ENCODE data around the gene RNF43.

RNF43 gene

DNA sequence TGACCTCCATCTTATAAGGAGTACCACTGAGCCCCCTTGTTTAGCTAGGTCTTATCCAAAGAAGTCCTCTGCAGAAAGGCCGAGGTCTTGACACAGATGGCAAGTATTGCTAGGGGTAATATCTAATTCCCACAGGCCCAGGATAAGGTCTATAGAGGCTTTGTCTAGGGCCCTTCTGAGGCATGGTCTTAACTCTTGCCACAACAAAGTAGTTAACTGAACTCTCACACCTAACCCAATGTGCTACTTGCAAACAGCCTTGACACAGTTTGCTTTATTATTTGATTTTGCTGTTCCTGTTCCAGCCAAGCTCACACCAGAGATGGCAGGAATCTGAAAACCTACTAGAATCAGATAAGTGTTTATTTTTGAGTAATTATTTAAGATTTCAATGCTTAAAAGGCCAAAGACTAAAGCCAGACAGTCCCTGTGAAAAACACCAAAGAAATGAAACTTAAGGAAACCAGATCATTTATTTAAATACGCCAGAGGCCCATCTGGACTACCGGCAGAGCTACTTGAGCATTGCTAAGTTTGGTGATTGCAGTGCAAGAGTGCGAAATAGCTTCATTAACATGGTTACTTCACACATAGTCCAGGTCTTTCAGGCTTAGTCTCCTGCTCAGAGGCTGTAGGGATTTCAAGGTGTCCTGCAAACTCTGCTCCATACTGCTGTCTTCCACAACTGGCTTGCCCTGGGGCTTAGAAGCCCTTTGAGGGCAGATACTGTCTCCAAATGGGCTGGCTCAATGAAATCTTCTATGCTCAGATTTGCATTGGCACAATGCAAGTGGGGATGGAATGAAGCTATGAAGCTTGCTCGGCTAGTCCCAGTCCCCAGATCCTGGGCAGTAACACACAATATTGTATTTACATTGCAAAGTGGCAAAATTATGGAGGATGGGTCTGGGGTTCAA lies 36.9 kb downstream of the RNF43 start:
- no peak for DNase-seq

DNA sequence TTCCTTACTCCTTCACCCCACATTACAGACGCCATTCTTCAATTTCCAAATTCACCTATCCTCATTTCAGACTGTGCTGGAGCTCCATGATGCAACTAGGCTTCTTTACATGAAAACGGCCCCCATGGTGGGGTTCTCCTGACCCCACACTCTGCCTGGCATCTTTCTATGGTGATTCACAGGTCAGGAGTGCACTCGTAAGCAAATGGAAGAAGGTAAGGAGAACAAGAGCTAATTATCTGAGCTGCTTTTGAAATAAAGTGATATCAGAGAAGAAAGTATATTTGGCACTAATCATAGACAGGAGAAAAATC lies 37.9 kb downstream of the RNF43 start:
- DNase-seq: no peak

DNA sequence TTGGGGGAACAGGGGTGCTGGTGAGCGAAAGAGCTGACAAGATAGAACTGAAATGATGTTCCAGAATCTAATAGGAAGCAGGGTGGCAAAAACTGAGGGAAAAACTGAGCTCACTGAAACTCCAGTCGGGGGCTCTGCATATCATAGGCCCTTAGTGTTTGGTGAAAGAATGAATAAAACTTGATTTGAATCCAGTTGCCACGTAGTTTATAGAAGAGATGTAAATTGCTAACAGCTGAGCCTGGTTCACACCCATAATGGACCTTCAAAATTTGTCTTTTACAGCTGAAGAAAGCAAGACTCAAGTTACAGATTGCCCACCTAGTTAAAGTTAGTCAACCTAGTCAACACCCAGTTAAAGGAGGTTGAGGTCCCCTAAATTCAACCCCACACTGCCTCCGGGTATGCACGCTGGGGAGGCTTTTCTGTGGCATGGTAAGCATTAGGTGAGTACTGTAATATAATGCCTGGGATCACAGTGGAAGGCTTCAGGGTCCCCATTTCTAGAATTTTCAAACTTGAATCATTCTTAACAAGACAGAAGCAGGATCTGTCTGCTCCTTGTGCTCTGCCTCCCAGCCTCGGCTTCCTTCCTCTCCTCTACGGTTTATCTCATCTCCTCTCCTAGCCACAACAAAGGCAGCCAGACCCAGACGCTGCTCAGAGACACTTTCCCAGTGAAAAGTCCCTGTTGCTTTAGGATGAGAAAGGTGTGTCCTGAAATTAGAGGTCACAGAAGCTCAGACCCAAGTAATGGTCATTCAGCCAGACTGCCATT lies 38.4 kb downstream of the RNF43 start:
- no peak for DNase-seq

DNA sequence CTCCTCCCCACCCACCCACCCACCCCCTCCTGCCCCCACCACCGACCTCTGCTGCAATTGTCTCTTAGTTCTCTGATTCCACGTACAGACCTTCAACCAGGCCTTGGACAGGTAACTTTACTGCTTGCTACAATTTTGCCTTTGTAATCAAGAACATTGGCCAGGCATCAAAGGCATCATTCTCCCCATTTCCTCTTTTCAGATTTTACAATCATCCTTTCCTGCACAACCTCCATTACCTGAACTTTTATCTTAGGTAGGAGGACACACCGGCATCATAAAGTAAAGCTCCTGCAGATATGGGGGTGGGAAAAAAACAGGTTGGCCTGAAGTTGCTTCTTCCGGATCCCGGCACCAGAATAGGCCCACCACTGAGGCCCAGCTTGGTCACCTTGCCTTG lies 39.7 kb downstream of the RNF43 start:
- DNase-seq: no peak

DNA sequence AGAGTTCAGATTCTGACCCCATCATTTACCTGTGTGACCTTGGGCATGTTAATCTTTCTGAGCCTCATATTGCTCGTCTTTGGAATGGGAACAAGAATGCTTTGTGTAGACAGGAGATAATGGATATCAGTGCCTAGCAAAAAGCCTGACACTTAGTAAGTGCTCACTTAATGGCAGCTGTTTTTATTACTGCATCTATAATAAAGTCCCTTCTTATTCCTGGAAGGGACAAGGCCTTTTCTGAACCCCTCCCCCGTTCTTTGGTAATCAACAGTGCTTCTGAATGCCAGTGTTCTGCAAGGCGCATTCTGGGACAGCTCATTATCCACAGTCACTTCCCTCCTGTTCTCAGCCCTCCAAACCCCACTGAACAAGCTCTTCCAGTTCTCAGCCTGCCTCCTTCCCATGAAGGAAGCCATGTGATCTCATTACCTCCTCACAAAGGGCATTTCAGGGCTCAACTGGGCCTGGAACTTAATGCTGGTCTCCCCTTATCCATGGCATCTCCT lies 40.2 kb downstream of the RNF43 start:
- DNase-seq: no peak

DNA sequence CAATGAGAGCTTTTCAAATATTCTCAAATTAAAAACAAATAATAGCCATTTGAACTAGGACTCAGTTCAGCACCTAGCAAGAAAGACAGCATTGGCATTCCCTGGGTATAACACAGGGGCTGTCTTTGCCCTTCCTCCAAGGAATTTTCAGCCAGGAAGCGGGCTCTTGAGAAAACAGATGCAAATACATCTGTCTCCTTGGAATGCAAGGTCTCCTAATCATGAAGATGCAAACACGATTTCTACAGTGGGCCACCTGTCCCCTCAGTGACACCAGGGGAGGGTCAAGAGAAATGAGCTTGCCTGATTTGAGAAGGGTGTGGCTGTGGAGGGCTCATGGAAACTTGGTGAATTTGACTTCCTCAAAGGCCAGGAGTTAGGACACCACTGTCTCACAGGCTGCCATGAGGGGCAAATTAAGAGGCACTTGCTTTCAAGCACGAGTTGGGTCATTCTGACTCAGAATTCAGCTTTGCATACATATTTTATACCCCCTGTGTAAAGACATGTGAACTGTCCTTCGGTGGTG lies 40.8 kb downstream of the RNF43 start:
- no peak for DNase-seq

DNA sequence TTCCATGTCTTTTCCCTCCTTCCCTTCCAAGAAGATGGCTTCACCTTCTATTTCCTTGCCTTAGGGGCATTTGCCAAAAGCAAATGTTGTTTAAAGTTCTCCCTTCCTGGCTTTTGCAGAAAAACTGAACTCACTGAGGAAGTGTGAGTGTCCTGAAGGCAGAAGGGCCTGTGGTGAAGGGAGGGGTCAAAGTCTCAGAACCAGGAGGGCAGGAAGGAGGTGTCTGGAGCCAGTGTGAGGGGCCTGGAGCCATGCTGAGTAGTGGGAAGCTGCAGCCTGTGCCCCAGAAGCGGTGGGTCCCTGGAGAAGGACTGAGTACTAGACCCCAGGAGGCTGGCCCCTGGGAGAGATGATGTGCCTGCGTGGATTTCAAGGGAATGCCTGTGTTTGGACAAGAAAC lies 41.5 kb downstream of the RNF43 start:
- no peak for DNase-seq

DNA sequence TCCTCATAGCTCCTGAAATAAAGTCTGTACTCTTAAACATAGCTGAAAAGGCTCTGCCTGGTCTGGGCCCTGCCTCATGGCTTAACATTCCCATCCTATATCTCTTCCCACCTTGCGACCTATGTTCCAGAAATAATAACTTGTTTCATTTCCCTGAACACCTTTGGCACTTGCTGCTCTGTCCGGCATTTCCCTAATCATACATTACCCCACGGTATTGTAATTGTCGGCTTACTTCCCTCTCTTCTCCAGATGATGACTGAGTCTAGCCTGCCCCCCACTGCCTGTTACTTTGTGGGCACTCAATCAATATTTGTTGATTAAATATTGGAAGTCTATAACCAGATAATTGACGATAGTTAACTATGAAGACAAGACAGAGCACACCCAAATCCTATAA lies 42.1 kb downstream of the RNF43 start:
- DNase-seq: no peak

DNA sequence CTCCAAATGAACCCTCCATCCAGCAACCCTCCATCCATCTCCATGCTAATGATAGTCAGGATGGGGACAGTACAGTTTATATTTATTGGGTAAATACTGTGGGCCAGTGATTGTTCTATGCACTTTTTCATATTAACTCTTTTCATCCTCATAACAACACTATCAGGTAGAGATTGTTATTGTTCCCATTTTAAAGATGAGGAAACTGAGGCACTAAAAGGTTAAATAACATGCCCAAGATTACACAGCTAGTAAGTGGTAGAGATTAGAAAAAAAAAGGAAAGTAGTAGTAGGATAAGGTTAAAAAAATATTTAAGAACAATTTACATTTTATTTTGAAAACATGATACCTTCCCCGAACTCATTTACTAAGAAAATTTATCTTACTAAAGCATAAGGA lies 43.4 kb downstream of the RNF43 start:
- no peak for DNase-seq

DNA sequence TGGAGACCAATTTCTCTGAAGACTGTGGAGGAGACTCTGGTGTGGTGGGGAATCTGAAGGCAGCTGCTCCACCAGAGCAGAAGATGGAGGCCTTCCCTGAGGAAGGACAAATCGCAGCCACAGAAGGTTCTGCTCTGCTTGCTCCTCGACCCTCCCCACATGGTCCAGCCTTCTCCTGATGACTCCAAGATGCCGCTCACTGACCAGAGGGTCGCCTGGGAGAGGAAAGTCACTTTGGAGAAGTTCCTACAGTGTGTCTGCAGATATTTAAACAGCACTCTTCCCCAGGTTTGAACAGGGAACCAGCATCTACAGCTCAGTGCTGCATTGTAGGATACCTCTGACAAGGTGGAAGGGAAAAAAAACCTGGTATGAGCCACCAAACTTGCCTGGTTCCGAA lies 44.3 kb downstream of the RNF43 start:
- no peak for DNase-seq

DNA sequence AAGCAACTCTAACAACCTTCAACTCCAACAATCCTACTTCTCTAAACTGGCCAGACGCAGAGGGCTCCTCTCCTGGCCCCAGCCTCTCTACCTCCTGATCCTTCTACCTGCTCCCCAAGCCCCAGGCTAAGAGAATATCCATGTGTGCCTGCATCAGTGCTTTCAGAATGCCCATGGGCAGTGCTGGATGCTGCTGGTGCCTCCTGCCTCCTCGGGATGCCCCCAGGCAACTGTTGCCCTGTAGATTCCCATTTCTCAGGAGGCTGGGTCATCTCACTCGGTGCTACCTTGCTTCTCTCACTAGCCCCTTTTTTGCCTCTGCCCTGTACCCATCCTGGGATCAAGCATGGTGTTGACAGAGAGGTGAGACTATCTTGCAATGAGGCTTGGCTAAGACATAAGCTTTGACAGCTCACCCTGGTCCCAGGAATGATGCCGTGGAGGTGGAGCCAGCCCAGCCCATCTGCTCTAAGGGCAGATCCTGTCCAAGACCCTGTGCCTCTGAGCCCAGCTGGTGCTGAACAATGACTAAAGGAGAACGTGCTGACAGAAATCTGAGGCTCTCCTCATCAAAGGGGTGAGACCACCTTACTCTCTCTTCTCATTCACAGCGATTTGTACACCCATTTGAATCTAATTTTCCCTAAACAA lies 45.9 kb downstream of the RNF43 start:
- no peak for DNase-seq

DNA sequence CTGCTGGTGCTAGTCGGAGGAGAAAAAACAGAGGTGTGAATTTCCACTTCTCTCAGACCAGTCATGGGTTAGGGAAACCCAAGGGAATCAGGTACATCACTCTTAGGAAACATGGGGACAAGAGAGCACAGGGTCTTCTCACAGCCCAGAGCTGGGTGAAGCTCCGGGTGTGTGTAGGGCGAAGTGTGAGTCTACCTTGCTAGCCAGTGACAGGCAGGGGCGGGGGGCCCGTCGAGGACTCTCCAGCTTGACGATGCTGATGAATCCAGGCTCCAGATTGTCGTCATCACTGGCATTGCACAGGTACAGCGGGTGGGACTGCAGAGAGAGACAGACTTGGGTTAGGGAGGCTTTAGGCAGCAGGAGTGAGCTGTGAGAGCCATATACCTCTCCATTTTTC lies 46.6 kb downstream of the RNF43 start:
- no peak for DNase-seq

DNA sequence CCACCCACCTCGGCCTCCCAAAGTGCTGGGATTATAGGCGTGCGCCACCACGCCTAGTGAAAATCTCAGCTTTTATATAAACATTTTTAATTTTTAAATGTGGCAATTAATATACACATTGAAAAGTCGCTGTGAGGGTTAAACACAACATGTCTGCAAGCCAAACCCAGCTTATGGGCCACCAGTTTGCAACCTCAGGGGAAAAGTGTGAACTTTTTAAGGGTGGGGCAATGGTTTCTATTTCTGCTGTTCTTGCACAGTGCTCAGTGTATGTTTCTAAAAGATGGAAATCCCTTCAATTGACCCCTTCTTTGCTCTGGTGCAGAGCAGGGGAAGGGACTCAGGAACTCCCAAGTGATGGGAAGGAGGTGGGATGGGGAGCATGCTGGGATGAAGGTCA lies 47.0 kb downstream of the RNF43 start:
- DNase-seq: no peak

DNA sequence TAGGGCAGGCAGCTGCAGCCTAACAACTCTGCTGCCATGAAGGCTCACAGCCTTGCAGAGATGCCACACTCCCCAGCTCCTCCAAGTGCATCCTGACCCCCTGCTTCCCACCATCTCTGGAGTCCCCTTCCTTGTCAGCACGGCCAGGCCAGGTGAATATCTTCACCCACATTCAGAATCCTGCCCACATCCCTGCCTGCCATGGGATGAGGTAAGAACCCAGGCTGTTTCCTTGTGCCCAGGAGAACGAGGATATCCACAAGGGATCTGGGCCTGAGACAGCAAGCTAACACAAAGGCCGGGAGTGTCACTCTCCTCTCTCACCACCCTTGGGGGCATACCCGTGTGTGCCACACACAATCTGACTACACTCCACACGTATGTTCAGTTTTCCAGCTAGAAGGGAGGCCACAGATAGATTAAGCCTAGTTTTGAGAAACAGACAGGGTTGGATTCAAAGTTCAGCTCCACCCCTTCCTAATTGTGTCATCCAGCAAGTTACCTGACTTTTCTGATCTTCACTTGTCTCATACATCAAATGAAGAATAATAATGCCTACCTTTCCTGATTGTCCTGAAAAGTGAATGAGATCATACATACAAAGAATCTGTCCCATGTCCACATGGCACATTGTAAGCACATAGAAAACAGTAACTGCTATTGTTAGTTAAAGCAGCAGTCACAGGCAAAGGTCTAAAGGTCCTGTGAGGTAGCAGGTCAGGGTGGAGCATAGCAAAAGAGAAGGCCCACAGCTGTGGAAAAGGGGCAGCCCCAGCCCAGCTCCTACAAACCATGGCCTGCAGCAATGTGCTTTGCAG lies 47.9 kb downstream of the RNF43 start:
- DNase-seq: no peak

DNA sequence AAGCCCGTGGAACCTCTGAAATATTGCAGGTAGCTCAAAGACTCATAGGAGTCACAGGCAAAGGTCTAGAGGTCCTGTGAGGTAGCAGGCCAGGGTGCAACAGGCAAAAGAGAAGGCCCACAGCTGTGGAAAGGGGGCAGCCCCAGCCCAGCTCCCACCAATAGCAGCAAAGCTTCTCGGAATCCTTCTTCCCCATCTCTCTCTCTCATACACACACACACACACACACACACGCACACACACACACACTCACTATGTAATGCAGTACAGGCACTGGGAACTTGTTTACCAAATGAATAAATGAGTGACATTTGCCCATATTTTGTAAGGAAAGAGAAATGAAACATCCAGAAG lies 48.5 kb downstream of the RNF43 start:
- no peak for DNase-seq

All from activated CD4-positive, alpha-beta T cell treated with anti-CD3 and anti-CD28 coated beads for 4 hours (primary cell).